ENCODE measurements around the gene EXD3.
A peak's percentile ranks its signal among the peaks of the same experiment; 100 is the strongest.
"Not testable (repeated sequence)": the region's sequence is repeated elsewhere in the genome, so short reads cannot be mapped to it uniquely, and the experiment has no call there.

The EXD3 gene

GRCh38 chr9:137411645-137412380, 11.1 kb downstream of the EXD3 start:
- FAIRE-seq (peak; percentile 17), DNase-seq (ENCODE audit: low spot score) (peak; percentile 96)

- FAIRE-seq, result no peak
- DNase-seq (ENCODE audit: low spot score), result peak; percentile 68
Observed at GRCh38 chr9:137411260-137411644, 11.7 kb downstream of the EXD3 start.

- no peak for DNase-seq (ENCODE audit: low spot score)
- FAIRE-seq, result no peak
Observed at GRCh38 chr9:137410891-137411249, 12.1 kb downstream of the EXD3 start.

- DNase-seq (ENCODE audit: low spot score); FAIRE-seq: not testable (repeated sequence)
Observed at GRCh38 chr9:137410236-137410890, 12.6 kb downstream of the EXD3 start.

- DNase-seq (ENCODE audit: low spot score) (no peak), FAIRE-seq (no peak)
Observed at GRCh38 chr9:137409515-137409914, 13.4 kb downstream of the EXD3 start.

- no peak for DNase-seq (ENCODE audit: low spot score)
- FAIRE-seq, result no peak
Observed at GRCh38 chr9:137408651-137409405, 14.1 kb downstream of the EXD3 start.

- DNase-seq (ENCODE audit: low spot score), result no peak
- FAIRE-seq, result no peak
Observed at GRCh38 chr9:137407590-137408300, 15.2 kb downstream of the EXD3 start.

GRCh38 chr9:137406876-137407589, 15.9 kb downstream of the EXD3 start:
- FAIRE-seq (no peak), DNase-seq (ENCODE audit: low spot score) (no peak)

- DNase-seq (ENCODE audit: low spot score) (no peak), FAIRE-seq (no peak)
Observed at GRCh38 chr9:137406085-137406760, 16.7 kb downstream of the EXD3 start.

- DNase-seq (ENCODE audit: low spot score) (no peak), FAIRE-seq (no peak)
Observed at GRCh38 chr9:137405677-137406081, 17.3 kb downstream of the EXD3 start.

- no peak for DNase-seq (ENCODE audit: low spot score)
- FAIRE-seq, result no peak
Observed at GRCh38 chr9:137404961-137405567, 17.9 kb downstream of the EXD3 start.

- FAIRE-seq (no peak), DNase-seq (ENCODE audit: low spot score) (no peak)
Observed at GRCh38 chr9:137403269-137403668, 19.7 kb downstream of the EXD3 start.

- DNase-seq (ENCODE audit: low spot score), result no peak
- FAIRE-seq, result no peak
Observed at GRCh38 chr9:137402746-137403145, 20.2 kb downstream of the EXD3 start.

- FAIRE-seq, result peak; percentile 52
Observed at GRCh38 chr9:137398561-137399468, 24.1 kb downstream of the EXD3 start.

GRCh38 chr9:137397675-137398423, 25.1 kb downstream of the EXD3 start:
- FAIRE-seq, result no peak
- DNase-seq (ENCODE audit: low spot score), result no peak

More at GRCh38 chr9:137398561-137399468, 24.1 kb downstream of the EXD3 start:
- no peak for DNase-seq (ENCODE audit: low spot score)

GRCh38 chr9:137396634-137397367, 26.2 kb downstream of the EXD3 start:
- DNase-seq (ENCODE audit: low spot score), result no peak
- FAIRE-seq, result no peak

GRCh38 chr9:137396227-137396626, 26.7 kb downstream of the EXD3 start:
- no peak for DNase-seq (ENCODE audit: low spot score)

GRCh38 chr9:137395666-137396010, 27.3 kb downstream of the EXD3 start:
- DNase-seq (ENCODE audit: low spot score) (no peak), FAIRE-seq (no peak)

More at GRCh38 chr9:137396227-137396626, 26.7 kb downstream of the EXD3 start:
- no peak for FAIRE-seq

Measured in urothelium cell line (cell line).